HG03565 (cell line): Measurements from ENCODE around the gene TSPO2.

Experiments
- ATAC-seq: cut with Tn5 transposase; IDR thresholded peaks from one replicate; pipeline ENCODE4 v1.9.1; 2021; ENCODE audit warnings: mild to moderate bottlenecking, moderate library complexity; ENCODE audit not compliant: unreplicated experiment

The TSPO2 gene

DNA sequence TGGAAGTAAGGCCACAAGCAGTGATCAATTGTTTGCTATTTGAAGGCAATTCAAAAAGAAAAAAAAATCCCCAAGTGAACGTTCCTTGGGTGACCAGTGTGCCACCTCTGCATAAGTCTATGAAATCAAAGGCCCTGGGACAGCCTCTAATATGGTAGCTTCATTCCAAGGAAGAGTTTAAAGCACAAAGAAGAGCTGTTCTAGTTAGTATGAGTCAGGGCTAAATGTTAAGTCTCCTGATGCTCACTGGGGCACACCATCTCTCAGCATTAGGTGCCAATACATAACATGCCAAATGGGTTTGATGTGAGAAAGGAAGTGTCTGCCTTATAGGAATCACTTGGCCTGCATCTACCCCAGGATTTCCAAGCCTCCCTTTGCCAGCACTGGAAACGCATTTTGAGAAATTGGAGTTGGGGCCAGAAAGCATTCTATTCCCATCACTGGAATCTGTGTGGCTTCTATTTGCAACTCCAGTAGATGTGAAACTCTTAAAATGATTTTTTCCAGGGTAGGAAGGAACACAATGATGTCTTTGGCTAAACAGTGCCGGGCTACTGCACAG is 16.2 kb upstream of the TSPO2 start:
- no peak for ATAC-seq

DNA sequence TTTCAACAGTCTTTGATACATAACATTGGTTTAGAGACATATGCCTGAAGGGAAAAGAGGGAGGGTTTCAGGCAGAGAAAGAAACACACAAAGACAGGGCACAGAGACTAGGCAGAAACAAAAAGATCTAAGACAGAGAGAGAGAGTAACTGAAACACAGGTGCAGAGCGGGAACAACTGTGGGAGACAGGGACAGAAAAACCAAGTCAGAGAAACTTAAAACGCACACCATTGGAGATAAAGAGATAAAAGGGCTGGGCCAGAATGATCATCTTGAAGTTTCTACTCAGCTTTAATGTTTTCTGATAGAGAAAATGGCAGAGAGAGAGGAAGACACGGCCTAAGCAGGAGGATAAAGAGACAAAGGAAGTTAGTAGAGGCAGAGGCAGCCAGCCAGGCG is 15.0 kb upstream of the TSPO2 start:
- ATAC-seq: no peak

DNA sequence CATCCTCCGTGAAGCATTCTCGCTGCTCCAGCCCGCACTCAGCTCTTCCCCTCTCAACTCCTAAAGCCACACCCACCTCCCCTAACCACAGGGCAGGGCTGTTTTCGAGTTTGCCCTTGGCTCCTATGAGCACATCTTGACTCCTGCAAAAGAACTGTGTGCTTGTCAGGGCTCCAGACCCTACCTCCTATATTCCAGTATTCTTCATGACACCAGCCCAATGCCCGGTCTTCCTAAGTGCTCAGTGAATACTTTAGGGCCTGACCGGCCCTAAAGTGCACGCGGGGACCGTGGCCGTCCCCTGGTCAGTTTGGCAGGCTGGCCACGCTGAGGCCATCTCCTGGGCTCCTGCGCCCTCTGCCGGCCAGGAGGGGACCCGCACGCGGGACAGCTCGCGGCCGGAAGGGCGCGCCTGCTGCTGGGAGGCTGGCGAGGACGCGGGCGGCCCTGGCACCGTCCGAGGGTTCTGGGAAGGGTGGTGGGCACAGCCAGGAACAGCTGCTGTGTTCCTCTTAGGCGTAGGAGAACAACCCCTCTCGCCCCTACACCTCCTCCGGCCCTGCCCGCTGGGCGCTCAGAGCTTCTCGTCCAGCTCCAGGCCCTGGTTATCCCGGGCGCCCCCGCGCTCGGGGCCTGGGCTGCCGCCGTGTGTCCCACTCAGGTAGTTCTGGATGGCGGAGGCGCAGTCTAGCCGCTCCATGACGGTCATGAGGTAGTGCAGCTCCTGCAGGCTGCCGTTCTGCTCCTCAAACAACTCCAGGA is 14.3 kb upstream of the TSPO2 start:
- ATAC-seq: peak; percentile 71

DNA sequence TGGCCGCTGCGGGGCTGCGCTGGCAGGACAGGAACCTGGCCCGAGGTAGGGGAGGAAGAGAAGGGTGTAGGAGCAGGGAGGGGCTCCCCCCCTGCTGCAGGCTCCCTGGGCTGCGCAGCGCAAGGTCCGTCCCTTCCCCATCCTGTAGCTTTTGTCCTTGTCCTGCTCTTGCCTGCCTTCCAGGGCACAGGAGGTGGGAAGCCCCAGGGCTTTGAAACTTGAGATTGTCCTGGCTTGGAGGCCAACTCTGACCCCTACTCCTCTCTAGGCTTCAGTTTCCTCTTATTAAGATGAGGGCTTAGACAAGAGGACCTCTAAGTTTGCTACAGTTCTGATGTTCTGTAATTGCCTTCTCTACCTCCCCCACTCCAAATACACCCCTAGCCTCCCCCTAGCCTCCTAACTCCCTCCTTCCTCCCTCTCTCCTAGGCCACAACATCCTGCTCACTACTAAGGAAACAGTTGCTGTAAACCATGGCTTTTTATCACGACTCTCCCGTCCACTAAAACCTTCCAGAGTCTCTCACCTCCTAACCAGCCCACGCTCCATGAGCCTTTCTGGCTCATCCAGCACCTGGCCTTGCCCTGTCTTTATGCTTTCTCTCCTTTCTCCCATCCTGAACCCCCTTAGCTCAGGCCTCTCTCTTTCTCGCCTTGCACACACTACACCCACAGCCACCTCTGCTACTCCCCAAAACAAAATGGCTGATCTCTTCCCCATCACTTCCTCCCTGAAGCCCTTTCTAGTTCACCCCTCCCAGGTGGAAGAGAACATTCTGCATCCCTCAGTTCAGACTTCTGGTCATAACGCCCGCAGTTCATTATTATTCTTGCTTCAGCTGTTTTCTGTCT is 13.5 kb upstream of the TSPO2 start:
- ATAC-seq: peak; percentile 19

DNA sequence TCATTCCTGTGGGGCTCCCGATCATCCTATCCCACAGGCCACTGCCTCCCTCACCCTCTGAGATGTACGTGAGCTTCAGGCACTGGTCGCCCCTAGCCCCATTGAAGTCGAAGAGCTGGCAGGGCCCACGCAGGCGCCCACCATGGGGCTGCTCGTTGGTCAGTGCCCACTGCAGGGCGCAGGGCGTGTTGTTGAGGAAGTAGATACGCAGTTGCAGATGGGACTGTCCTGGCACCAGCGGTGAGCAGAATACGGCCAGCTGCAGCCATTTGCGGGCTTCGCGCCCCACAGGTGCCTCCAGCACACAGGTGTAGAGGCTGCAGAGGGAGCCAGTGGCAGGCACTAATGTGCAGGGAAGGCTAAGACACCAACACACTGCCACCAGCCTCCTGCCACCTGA is 9.4 kb upstream of the TSPO2 start:
- no peak for ATAC-seq

DNA sequence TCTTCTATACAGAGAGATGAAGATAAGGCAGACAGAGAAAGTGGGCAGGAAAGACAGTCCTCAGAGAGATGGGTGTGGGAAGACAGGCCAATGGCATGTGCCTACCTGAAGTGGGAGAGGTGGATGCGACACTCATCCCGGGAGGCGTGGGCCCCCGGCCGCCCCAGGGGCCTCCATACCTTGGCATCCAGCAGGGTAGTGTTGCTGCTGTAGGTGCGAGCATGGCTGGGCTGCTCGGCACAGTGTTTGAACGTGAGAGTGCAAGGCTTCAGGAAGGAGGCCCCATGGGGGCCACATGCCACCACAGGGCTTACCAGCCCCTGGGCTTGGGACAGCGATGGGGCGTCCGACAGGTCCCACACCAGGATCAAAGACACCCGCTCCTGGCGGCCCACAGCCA is 8.5 kb upstream of the TSPO2 start:
- ATAC-seq: no peak

DNA sequence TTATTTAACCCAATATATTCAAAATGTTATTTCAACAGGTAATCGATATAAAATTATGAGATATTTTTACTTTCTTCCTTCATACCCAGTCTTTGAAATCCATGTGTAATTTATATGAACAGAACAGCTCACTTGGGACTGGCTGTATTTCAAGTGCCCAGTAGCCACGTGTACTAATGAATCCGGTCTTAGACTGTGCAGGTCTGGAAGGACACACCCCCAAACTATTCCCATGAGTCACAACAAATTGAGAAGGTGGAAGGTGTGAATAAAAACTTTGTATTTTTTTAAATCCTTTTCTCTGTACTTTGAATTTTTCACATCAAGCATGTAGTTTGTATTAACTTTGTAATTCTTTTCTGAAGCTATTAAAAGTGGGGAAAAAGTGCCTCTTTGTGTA is 6.1 kb upstream of the TSPO2 start:
- no peak for ATAC-seq

DNA sequence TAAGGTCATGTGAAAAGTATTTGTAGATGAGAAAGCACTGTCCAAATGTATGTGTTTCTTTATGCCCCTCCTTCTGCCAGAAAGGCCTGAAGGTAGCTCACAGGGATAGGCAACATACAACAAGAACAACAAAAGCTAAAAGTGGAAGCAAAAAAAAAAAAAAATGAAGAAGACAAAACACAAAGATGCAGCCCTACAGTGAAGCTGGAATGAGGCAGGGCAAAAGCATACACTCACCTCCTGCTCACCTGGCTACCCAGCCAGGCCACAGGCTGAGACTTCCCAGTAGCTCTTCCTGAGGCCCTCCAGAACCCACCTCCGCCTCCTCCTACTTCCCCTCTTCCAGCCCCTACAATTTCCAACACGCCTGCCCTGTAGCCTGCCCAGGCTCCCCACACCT is 5.7 kb upstream of the TSPO2 start:
- ATAC-seq: no peak

DNA sequence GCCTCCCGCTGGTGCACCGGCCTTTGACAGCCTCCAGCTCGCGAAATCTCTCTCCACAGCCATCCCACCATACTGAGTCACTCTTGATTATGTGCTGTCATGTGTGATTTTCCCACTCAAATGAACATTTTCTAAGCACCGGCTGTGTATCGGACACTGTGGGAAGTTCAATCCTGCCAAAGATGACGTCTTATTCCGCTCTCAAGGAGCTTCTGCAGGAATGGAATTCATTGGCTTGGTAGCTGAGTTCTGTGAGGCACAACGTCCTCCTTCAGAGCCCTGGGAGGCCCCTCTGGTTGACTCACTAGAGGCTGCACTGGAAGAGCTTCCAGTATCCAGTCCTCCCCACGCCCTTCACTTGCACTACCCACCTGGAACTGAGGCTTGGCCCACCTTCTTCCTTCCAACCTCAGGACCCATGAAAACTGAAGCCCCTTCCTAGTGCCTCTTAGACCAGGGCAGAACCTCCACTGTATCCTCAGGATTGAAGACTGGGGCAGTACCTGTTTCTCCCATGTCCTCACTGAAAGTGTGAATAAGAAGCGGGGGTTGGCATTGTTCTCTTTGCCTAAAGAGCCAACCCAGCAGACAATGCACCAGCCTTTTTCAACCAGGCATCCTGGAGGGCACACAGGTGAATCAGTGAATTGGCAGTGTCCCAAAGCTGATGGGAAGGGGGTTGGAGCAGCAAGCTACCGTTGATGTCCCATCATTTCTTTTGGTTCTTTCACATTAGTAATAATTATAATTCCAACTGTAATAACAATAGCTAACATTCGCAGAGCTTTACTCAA is 5.0 kb upstream of the TSPO2 start:
- no peak for ATAC-seq

DNA sequence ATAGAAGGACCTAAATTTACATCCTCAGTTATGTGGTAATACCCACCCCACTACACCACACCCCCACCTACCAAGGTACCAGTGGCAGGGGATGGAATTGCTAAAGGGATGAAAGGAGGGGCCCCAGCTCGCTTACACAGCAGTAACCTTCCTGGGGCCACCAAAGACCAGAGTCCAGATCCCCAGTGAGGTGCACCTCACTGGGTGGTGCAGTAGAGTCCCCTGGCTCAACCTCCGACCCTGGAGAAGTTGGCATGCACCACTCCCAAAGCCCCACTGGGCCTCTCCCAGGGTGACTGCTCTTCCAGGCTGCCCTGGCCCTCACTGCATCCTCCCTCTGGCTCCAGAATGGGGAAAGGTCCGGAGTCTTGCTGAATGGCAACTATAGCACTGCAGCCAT is 4.1 kb upstream of the TSPO2 start:
- no peak for ATAC-seq

DNA sequence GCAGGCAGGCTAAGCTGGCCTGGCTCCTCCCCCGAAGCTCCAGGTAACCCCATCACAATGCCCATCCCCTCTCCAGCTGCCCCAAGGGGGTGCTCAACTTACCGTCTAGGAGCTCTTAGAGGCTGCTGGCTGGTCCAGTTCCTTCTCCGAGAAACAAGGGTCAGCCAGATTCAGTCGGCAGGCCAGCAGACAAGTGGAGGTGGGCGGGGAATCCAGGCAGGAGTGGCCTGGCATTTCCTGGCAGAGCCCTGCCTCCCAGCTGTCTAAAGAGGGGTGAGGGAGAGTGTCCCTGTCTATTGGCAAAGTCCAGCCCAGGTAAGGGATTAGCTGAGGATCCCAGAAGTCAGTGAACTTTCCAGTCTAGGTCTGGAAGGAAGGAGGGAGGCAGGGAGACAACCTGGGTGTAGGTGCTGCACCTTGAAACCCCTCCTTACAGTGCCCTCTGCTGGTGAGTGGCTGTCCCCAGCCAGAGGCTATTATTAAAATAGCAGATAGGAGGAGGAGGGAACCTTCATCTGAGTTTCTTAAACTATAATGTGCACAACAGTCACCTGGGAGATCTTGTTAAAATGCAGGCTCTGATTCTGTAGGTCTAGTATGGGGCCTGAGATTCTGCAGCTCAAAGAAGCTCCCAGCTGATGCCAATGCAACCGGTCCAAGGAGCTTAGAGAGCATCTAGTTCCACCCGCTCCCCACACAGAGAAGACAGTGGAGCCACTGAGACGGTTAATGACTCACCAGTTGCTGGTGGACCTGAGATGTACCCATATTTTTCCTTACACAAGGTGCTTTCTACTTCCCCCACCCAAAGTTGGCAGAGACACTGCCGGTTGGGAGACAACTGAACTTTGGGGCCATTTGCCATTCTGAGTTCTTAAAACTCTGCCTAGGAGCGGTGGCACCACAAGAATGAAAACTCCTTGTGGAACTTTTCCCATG is 2.9 kb upstream of the TSPO2 start, which contains the start of gene UNC5CL:
Gene UNC5CL (minus strand): TSS at position 162 of the 939 bp plus-strand sequence. CDS start 4,147 bp downstream, outside the sequence.
- ATAC-seq: no peak

DNA sequence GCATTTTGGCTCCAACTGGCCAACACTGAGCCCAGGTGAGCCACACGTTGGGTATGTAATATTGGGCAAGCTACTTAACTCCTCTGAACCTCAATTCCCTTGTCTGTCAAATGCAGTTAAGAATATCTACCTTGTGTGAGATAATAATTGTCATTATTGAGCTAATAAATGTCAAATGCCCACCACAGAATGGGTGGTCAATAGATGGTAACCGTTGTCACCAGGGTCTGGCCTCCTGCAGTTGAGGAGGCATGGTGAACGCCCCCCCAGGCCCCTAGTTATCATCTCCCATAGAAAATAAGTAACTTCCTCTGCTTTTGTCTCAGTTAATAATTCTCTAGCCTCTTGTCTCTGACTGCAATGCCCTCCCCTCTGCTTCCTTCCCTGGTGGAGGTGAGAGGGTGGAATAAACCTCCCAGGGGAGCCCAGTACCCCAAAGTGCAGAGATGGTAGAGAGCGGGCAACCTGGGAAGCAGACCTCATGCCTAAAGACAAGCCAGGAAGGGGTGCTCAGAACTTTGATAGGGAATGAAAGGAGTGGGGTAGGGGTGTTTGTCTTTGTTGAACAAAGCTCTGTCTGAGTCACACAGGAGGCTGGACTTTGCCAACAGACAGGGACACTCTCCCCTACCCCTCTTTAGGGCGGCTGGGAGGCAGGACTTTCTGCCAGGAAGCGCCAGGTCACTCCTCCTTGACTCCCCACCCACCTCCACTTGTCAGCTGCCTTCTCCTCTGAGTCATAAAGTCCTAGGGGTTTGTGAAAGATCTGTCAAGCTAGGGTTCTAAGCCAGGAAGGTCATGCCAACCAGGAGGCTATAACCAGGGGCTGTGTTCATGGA is 1.9 kb upstream of the TSPO2 start:
- ATAC-seq: no peak

DNA sequence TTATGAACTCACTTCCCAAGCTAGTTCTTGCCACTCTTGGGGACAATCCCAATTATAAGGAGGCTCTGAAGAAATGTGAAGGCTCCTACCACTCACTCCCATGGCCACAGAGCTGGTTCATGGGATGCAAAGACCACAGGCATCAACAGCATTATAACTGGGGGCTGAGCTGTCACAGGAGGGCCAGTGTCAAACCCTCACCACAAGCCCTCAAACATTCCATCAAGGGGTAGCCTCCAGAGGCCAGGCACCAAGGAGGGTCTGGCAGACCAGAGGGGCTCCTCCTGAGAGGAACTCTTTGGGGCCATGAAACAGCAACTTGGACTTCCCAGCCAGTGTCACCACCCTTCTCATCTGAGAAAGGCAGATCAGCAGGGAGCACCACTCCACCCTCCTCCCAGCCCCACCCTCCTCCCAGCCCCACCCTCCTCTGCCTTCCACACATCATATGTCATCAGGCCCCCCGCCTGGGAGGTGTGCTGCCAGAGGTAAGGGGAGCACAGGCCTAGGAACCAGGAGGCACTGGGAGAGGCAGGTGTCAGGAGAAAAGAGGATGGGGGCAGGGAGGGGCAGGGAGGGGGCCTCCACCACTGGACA is 1.2 kb upstream of the TSPO2 start:
- ATAC-seq: no peak

DNA sequence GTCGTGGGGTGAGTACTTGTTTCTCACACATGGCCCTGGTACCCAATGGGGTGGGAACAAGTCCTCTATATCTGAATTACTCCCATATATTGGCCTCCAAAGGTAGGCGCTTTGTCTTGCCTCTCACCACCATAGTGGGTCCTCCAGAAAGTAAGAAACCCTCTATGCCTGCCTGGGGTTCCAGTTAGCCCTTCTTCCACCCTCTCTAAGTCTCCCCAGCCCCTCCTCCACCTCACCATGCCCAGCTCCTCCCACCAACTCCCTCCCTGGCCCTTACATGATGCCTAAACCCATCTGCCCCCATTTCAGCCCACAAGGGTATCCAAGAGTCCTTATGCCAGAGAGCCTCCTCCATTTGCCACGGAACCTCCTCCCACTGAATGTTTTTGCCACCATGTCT is 884 bp downstream of the TSPO2 start:
- ATAC-seq: no peak

DNA sequence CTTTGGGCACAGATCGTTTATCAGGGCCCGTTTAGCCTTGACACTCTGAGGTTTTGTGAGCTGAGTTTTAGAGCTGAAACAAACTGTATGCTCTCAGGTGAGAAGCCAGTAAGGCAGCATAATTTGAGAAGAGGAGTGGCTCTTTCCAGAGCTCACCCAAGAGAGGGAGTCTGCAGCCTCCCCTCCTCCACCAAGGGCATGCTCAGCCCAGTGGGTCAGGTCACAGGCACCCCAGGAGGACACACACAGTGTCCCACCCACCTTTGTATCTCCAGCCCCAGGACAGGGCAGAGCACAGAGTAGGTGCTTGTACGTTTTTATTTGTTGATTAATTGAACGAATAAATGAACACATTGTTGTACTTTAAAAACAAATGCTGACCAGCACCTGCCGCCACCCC is 3.4 kb downstream of the TSPO2 start:
- no peak for ATAC-seq

DNA sequence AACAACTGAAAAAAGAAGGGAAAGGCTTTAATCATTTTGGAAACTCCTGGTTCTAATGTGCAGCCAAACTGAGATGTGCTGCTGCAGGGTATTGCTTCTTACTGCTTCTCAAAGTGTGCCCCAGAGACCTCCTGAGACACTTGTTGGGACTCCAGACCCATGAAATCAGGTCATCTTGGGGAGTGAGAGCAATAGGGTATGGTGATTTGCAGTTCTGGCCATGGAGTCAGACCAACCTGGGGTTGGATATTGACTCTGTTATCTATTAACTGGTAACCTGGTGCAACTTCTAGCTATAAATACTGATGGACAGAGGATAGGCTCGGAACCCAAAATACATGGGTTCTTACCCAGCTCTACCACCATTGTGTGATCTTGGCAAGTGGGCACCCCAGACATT is 3.8 kb downstream of the TSPO2 start:
- ATAC-seq: no peak

DNA sequence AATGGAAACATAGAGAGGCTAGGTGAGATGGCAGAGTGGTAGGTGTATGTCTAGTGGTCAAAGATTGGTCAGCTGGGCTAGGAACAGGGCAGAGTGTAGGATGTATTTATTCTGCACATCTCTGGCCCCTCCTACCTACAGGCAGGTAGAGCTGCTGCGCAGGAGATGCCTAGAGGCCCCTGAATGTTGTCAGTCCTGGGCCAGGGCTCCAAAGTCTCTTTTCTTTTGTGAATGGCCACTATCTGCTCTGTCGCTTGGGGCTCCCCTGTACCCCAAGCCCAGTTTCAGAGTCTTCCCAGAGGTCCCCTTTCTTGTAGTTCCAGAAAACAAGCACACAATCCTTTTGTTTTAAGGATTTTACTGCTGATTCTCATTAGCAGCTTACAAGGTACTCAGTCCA is 5.0 kb downstream of the TSPO2 start:
- no peak for ATAC-seq
